OCI-LY7 (cell line): ENCODE results near the gene DACT2.

Experiments
- CTCF ChIP-seq: fragments of 200-600 bp; sonication (generic); conservative IDR thresholded peaks from 2 replicates; pipeline ENCODE4 v1.5.1; 2014; ENCODE audit warnings: mild to moderate bottlenecking, antibody characterized with exemption, low read length, moderate library complexity, mixed read lengths
- EZH2phosphoT487 ChIP-seq: fragments of 200-600 bp; sonication (generic); IDR thresholded peaks from 2 replicates; pipeline ENCODE4 v1.6.1; 2018; ENCODE audit warnings: low read depth, borderline replicate concordance, mild to moderate bottlenecking, mixed run types, antibody characterized with exemption, low read length, moderate library complexity, mixed read lengths

GRCh38 chr6:168288781-168289570, 30.6 kb downstream of the DACT2 start:
- TF ChIP-seq CTCF (no peak), EZH2phosphoT487 (no peak)
